RPMI8226 (cell line): ENCODE data around the gene TUBGCP6.
A peak's percentile ranks its signal among the peaks of the same experiment; 100 is the strongest.

Experiments used
- DNase-seq: peaks from one replicate; pipeline ENCODE4 v3.0.0-alpha.2; 2015

Gene TUBGCP6

DNA sequence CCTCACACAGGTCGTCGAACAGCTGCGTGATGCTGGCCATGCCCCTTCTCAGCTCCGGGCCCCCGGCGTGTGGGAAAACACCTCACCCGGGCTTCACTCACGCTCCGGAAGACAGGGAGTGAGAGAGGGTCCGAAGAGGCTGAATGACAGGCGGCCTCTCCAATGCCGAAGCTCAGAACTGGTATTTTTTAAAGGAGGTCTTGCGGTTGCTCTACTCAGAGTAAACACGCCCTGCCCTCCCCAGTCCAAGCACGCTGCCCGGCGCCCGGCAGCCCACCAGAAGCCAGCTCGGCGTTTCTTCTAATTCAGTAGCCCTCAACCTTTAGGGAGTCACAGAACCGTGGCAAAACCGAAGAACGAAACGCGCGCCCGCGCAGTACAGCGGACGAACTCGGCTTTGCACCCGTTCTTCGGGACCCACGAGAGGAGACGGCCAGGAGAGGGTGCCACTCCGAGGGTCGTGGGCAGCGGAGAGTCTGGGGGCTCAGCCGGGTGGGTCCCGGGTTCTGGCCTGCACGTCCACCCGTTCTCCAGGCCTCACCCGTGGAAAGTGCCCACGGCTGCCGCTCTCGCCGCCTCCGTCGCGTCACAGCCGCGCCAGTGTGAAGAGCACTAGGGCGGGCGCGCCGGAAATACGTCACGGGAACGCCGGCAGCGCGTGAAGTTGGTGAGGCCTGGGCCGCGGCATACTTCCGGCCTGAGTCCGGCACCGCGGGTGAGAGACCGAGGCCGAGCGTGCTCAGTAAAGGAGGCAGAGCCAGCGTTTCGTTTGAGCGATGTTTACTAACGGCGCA is at the start of gene TUBGCP6:
TSS of gene TUBGCP6 (minus strand) at position 604 of the 794 bp plus-strand sequence. CDS start at position 40, 564 bp downstream.
- peak; percentile 97 for DNase-seq

- DNase-seq = no peak
These were observed 49.5 kb upstream of the TUBGCP6 start for GRCh38 chr22:50294319-50294656.

GRCh38 chr22:50293441-50294318 is 48.9 kb upstream of the TUBGCP6 start:
- DNase-seq = no peak

DNA sequence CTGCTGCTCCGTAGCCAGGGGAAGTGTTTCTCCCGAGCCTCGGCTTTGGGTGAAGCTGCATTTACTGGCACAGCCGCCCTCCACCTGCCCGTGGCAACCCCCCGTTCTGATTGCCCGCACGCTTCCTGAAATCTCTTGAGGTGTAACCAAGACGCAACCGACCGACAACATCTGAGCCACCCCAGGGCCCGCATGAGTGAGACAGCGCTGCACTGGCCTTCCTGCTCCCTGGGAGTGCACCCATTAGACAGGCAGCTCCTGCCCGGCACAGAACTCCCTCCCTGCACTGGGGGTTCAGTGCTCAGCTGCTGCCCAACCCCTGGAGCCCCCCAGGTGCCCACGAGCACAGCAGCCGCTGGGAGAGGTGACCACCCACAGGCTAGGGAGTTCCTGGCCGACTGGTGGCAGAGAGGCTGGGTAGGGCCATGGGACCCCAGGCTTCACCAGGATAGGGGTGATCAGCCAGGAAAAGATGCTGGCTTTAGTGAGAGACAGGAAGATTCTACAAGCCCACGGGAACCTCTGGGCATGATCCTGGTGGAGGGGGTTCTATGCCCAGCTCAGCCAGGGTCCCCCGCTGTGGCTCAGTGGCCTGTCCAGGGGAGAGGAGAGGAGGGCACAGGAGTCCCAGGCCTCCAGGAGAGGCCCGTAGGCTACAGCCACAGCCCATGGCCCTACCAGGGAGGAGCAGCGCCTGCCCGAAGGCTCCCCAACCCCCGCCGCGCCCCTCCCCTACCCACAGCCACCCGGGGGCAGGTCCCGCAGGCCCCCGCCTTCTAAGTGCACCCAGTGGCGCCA is 48.0 kb upstream of the TUBGCP6 start:
- DNase-seq = no peak

DNA sequence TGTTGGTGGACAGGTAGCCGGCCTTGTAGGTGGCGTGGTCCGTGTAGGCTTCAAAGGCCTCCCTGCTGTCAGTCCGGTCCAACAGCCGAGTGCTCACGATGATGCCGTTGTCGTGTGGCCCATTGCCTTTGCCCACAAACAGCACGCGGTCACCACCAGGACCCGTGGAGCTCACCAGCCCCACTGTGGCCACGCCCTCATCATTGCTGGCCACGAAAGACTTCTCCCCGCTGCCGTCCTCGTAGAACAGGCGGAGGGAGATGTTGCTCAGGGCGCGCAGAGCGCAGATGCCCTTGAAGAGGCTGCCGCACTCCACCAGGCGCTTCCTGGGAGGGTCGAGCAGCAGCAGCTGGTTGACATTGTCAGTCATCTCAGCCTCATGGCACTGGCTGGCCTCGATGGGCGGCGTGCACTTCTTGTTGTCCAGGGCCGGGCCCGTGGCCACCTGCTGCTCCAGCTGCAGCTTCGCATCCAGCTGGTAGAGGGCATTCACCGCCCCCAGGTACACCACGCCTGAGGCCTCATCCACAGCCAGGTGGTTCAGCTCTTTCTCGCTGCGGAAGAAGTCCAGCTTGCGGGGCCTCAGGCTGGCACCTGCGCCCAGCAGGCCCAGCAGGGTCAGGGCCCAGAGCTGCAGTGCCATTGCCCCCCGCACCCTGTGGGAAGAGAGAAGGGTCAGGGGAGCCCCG is 45.3 kb upstream of the TUBGCP6 start:
- DNase-seq = no peak

- DNase-seq = no peak
These were observed 44.5 kb upstream of the TUBGCP6 start for GRCh38 chr22:50289151-50289941.

DNA sequence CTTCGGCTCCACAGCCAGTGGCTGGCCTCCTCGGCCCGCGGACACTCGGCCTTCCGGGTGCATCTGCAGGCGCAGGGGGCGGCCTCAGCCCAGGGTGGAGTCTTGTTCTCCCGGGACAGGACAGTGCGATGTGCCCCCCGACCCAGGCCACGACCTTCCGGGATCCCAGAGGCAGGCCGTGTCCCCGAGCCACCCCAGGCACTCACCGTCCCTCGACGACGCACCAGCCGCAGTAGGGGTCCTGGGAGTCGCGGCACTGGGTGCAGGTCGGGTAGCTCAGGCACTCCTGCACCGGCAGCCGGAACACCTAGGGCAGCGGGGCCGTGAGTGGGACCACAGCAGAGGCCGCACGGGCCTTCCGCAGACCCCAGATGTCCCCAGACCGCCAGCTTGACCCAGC is 42.9 kb upstream of the TUBGCP6 start:
- DNase-seq = no peak

DNA sequence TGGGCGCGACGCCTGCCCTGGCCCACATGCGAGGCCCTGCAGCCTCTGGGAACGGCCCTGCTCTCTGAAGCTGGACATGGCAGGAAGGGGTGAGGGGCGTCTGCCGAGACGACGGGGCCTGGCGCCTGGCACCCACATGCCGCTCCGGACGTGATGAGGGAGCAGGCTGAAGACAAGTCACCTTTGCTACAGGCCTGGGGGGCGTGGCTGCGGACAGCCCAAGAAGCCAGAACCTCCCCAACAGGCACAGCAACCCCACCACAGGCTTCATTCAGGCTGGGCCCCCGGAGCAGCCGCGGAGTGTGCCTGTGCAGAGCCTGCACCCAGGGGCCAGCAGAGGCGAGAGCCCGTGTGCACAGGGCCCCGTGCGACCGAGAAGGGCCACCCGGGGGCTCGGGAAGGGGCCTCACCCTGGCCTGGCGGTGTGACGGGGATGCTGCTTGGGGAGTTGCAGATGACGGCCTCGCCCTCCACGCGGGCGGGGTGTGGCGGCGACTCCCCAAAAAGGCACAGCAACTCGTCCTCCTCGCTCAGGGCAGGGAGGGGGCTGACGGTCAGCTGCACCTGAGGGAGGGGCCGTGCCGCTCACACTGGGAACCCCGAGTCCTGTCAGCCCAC is 42.0 kb upstream of the TUBGCP6 start:
- no peak for DNase-seq

DNA sequence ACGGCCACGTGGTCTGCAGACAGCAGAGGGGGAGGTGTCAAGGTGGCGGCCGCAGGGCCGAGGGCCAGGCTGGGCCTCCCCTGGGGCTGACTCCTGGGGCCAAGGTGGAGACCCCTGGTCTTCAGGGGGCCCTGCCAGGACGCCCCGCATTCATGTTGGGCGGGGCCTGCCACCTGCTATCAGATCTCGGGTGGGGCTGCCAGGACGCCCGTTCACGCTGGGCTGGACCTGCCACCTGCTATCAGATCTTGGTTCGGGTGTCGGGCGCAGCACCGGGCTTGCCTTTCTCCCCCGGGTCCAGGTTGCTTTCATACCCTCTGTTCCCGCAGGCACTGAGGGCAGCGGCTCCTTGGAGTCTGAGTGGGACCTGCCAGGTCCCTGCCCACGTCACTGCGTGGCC is 41.5 kb upstream of the TUBGCP6 start:
- no peak for DNase-seq

DNA sequence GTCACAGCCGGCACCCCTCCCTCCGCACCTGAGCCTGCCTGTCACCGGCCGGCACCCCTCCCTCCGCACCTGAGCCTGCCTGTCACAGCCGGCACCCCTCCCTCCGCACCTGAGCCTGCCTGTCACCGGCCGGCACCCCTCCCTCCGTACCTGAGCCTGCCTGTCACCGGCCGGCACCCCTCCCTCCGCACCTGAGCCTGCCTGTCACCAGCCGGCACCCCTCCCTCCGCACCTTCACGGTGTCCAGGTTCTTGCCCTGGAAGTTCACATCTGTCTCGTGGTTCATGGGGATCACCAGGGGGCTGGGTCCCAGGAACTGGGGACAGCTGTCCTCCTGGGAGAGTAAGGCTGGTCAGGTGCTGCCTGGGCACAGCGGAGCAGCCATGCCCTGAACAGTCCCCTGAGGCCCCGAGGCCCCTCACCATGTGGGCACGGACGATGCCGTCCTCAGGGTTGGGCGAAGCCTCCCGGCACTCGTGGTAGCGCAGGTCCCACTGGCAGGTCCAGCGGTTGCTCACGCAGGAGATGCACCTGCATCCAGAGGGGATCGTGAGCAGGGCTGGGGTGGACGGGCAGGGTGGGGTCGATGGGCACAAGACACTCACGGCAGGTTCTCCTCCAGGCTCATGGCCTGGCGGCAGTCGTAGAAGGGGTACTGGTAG is 40.9 kb upstream of the TUBGCP6 start:
- no peak for DNase-seq

- DNase-seq = no peak
These were observed 39.7 kb upstream of the TUBGCP6 start for GRCh38 chr22:50284479-50284878.

- no peak for DNase-seq
These were observed 39.0 kb upstream of the TUBGCP6 start for GRCh38 chr22:50283821-50284220.

DNA sequence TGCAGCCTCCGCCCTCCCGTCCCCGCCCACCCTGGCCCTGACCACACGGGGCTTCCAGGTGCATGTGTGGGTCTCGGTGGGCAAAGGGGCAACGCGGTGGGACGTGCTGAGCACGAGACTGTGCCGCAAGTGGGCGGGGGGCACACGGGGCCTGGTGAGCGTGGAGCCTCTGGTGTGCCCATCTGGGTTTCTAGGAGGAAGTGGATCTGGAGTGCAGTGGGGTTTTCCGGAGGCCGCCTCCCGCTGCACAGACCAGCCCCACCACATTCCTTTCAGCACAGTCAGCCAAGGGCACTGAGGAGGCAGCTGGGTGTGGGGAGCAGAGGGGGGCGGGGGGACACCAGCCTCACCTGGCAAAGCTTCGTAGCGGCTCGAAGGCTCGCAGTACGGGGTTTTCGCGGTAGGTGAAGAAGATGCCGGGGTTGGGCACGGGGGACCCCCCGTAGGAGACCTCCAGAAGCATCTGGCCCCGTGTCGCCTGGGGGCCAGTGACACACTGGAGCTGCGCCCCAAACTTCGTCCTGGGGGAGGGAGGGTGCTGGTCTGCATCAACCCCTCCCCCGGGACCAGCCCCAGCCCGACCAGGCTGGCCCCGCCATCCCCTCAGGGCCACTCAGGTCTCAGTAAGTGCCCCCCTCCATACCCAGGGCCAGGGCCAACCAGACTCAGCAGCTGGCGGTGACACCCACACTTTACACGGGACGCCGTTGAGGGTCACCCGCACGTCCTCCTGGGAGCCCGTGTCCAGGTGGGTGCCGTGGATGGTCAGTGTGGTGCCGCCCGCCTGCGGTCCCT is 37.7 kb upstream of the TUBGCP6 start:
- no peak for DNase-seq

GRCh38 chr22:50281957-50282356 is 37.1 kb upstream of the TUBGCP6 start:
- no peak for DNase-seq

DNA sequence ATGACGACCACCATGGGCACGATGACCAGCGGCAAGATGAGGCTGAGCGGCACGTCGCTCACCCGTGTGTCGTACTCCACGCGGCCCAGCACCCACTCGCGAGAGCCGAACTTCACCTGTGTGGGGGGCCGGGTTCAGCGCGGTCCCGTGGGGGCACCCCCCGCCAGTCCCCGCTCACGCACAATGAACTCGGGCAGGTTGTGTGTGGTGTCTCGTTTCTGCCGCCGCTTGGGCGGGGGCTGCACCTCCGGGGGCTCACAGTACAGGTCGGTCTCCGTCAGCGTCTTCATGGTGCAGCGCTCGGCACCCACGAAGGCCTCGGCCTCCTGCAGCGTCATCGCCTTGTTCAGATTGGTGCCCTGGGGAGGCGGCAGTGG is 36.5 kb upstream of the TUBGCP6 start:
- DNase-seq = no peak

DNA sequence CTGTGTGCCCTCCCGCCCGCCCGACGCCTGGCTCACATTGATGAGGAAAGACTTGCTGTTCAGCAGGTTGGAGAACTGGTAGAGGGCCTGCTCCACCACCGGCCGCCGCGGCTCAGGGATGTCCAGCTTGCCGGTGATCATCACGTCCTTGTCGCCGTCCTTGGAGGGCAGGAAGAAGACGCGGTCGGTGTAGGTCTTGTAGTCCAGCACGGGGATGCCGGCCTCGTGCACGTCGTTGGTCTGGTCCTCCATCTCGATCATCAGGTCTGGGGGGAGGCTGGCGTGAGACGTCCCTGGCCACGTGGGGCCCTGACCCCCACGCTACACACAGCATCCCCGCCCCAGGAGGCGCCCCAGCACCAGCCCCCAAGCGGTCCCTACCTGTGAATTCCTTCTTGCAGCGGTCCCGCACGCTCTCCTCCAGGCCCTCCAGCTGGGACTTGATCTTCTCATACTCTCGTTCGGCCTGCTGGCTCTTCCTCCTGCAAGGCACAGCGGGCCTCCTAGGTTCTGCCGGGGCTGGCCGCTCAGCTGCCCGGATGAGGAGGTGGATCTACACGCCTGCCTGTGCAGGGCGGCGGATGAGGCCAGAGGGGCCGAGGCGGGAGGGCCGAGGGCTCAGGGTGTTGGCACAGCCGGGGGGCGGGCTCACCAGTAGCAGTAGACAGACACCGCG is 36.0 kb upstream of the TUBGCP6 start:
- DNase-seq = no peak

GRCh38 chr22:50280022-50280707 is 35.3 kb upstream of the TUBGCP6 start:
- no peak for DNase-seq

DNA sequence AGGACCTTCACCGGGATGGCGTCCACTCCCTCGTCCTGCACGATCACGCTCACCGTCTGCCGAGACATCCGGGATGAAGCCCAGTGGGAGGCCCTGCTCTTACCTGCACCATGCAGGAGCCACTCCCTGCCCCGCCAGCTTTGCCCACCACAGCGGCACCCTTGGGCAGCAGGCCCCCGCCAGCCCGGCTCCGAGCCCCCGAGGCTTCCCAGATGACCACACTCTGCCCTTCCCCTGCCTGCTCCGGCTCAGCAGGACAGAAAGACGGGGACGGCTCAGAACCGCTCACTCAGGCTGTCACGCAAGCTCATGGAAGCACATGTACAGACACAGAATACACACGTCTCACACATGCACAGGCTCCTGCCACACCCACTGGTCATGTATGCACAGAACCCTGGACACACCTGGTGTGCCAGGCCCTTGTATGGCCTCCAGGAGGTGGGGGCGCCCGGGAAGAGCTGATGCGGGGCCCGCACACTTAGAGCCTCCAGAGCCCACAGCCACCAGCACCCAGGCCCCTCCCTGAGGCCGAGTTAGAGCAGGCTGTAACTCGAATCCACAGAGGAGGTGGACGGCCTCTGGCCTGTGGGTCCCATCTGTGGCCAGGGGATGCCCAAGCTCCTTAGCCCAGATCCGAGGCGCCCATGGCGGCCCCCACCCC is 34.3 kb upstream of the TUBGCP6 start:
- DNase-seq = no peak
